C4-2B (cell line): ENCODE results near the gene IKZF2.

ENCODE experiments used
- CTCF ChIP-seq: fragments of 450-650 bp; conservative IDR thresholded peaks from 2 replicates; pipeline ENCODE4 v1.5.1; 2017; ENCODE audit warnings: mild to moderate bottlenecking
- ZFX ChIP-seq: fragments of 450-650 bp; IDR thresholded peaks from 2 replicates; pipeline ENCODE4 v1.6.1; 2017

GRCh38 chr2:213065583-213066442 is 85.6 kb downstream of the IKZF2 start:
- TF ChIP-seq CTCF (no peak), ZFX (no peak)
